ENCODE measurements around the gene GPA33.

GRCh38 chr1:167110586-167110985, 20.4 kb upstream of the GPA33 start:
- TF ChIP-seq EZH2 (IDR thresholded peaks at IDR 0.05; ENCODE audit: low read depth) (no peak), CTCF (conservative IDR thresholded peaks at IDR 0.05) (no peak)
